NCI-H187 treated with DMSO at 0.1 percent for 48 hours (cell line): Measurements from ENCODE around the gene TRAF7.
A peak's percentile ranks its signal among the peaks of the same experiment; 100 is the strongest.

Experiments
- DNase-seq: peaks from one replicate; lab custom pipeline; 2025; lab: John Stamatoyannopoulos, UW

The TRAF7 gene

GRCh38 chr16:2181952-2182351 lies 26.4 kb downstream of the TRAF7 start:
- no peak for DNase-seq

GRCh38 chr16:2183671-2184070 lies 28.1 kb downstream of the TRAF7 start:
- no peak for DNase-seq

DNA sequence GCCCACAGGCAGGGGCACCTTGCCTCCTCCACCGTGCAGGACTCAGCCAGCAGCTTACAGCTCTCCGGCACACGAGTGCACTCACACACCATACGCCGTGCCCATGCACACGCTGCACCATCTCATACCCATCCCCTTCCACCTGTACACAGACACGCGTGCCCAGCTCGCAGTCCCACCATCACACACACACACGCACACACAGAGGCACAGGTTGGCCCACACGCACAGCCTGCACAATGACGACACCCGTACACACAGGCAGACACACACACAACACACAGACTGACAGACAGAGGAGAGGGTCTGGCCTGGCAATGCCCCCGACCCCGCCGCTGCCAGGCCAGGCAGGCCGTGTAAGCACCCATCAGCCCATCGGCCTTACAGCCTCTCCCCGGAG lies 28.8 kb downstream of the TRAF7 start:
- no peak for DNase-seq

DNA sequence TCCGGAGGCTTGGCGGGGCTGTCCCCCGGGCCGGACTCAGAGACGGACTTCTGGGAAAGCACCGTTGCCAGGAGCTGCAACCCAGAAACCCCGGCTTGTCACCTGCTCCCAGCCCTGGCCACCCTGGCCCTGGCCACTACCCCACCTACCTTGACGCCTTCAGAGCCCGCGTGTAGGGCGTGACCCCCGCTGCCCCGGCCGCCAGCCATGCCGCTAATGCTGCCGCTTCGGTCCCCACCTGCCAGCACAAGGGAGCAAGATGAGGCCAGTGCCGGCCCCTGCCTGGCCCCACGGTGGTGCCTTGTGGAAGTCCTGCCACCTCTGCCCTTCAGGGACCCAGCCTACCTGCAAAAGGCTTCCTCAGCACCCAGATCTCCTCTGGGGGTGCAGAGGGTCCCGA lies 29.4 kb downstream of the TRAF7 start:
- no peak for DNase-seq

GRCh38 chr16:2186064-2186463 lies 30.5 kb downstream of the TRAF7 start:
- DNase-seq, result no peak

DNA sequence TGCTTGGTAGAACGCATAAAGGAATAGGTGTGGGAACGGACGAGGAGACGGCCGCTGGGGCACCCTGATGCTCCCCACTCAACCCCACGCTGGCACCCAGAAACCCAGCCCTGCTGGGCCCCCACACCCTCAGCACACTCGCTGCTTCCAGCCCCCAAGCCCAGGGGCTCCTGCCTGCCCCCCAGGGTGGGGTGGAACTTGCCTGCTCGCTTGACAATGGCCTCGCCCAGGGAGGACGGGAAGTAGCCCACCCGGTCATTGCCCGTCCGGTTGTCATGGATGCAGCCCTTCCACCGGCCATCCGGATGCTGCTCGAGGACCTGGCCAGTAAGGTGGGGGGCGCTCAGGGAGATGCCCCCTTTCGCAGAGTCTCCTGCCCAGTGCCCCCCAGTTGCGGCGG lies 30.9 kb downstream of the TRAF7 start:
- DNase-seq, result no peak

DNA sequence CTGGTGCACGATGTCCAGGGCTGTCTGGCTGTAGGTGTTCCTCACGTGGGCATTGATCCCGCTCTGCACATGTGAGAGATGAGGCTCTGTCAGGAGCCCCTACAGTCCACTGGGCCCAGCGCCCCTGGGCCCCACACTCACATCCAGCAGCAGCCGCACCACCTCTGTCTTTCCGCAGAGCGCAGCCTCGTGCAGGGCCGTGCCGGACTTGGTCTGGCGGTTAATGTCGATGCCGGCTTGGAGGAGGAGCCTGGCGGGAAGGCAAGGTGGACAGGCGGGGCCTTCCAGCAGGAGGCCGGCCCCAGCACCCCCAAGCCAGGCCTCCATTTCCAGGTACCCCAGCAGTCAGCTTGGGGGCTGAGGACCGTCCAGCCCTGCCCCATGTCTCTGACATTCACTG lies 31.6 kb downstream of the TRAF7 start:
- DNase-seq, result no peak

DNA sequence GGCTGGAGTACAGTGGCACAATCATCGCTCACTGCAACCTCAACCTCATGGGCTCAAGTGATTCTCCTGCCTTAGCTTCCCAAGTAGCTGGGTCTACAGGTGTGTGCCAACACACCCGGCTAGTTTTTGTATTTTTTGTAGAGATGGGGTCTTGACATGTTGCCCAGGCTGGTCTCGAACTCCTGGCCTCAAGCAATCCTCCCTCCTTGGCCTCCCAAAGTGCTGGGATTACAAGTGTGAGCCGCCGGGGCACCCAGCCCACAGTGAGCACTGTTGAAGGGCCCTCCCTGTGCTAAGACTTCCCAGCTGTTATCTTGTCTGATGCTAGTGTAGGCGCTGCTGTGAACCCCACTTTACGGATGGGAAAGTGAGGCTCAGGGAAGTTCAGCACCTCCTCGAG lies 32.8 kb downstream of the TRAF7 start:
- no peak for DNase-seq

GRCh38 chr16:2189252-2189893 lies 33.8 kb downstream of the TRAF7 start:
- no peak for DNase-seq

- DNase-seq, result no peak
Measured at GRCh38 chr16:2190002-2190658, 34.5 kb downstream of the TRAF7 start.

GRCh38 chr16:2190659-2191445 lies 35.3 kb downstream of the TRAF7 start:
- DNase-seq, result no peak

DNA sequence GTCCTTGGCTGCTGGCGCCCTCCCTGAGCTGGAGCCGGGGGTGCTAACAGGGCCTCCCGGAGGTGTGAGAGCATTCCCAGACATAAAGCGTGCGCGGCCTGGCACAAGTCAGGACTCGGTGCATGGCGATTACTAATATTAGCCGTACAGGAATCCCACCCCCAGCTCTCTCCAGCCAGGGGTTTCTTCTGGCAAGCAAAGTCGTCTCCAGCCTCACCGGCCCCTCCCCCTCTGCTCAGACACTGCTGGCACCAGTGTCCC lies 35.8 kb downstream of the TRAF7 start:
- DNase-seq, result no peak

- DNase-seq, result no peak
Measured at GRCh38 chr16:2194166-2194834, 38.7 kb downstream of the TRAF7 start.

- DNase-seq, result peak; percentile 67
Measured at GRCh38 chr16:2194852-2195321, 39.3 kb downstream of the TRAF7 start.

DNA sequence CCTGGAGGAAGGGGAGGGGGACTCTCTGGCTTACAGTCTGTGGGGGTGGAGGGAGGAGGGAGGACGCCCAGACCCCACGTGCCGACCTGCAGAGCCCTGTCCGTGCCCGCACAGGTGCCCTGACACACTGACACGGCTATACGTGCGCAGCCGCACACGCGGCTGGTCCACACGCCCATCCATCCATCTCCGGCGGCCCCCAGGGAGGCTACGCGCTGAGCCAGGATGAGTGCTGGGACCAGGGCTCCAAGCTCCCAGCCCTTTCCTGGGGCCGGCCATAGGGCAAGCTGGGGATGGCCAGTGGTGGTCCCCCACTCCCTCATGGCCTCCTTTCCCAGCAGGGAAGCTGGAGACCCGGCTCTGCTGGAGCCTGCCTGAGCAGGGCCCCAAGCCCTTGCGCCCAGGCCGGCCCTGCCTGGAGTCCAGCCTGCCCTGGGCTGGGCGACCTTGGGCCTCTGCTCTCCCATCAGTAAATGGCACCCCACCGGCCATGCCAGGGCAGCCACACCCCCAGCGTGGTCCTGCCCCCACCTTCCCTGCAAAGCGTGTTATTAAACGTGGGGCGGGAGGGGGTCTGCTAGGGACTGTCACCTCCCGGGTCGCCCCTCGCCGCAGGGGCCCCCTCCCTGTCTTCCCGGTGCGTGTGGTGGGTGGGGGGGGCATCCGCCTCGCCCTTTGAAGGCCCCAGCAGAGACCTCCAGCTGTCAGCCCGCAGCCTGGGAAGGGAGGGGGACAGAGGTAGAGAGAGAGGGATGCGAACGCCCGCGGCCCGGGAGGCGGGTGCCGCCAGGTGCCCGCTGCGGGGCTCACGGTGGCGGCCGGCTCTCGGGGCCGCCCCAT lies 40.0 kb downstream of the TRAF7 start:
- DNase-seq, result no peak

GRCh38 chr16:2196162-2196980 lies 40.8 kb downstream of the TRAF7 start, which contains the start of gene CASKIN1:
TSS of gene CASKIN1 (minus strand) at chr16:2196605. CDS start at chr16:2196432, 173 bp downstream.
- DNase-seq, result no peak

DNA sequence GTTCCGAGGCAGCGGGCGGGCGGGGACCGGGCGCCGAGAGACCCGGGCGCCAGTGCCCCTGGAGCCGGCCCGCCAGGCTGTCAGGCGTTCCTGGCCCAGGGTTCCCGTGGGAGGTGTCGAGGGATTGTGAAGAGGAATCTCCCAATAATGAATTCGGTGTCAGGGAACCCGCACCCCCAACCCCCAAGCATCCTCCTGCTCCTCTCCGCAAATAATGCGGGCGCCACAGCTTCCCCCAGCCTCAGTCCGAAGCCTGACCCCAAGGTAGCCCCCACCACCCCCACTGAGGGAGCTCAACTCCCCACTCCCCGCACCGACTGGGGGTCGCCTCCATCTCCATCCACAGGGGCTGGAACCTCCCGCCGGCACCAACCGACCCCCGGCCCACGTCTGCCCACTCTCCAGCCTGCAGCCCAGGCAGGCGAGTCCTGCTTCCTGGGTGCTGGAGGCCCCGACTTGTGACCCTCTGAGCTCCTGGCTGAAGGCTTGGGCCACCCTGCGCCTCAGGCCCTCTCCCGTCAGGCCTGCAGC lies 41.5 kb downstream of the TRAF7 start:
- no peak for DNase-seq

DNA sequence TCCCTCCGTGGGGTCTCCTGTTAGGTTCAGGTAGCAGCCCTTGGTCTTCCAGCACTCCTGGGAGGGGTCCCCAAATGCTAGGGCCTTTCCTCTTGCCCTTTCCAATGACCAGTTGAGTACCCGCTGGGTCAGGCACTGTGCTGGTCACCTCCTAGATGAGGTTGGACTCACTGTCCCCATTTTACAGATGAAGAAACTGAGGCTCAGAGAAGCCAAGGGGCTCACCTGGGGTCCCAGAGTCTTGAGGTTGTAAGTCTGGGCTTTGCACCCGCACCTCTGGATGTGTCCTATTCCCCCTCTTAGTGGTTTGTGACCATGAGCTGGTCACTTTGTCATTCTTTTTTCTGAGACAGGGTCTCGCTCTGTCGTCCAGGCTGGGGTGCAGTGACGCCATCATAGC lies 42.2 kb downstream of the TRAF7 start:
- DNase-seq, result no peak

DNA sequence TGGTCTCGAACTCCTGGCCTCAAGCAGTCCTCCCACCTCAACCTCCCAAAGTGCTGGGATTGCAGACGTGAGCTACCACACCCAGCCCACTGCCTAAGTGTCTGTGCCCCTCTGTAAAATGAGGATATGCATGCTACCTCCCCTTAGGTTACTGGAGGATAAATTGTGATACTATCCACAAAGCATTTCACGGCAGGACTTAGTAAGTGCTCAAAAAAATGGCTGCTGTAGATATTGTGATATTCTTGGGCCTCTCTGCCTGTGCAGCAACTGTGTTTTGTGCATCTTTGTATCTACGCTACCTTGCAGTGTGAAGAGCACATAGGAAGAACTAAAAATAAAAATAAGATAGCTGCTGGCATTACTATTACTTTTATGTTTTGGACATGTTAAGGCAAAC lies 42.7 kb downstream of the TRAF7 start:
- DNase-seq, result no peak

DNA sequence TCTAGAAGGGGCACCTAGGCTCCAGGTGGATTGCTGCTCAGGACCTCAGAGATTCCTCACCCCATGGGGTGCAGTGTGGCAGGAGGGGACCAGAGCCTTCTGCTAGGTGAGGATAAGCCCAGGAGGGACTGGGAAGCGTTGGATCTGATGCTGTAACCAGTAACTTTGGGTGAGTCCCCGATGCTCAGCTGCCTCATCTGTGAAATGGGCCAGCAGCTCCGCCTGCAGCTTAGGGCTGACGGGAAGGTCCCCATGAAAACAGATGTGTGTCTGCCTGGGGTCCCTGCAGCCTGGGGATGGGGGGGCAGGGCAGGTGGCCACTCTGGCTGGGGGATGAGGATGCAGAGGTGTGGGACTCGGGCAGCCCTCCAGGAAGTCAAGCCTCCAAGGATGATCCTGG lies 43.5 kb downstream of the TRAF7 start:
- DNase-seq, result no peak
